GM19395 (cell line): Measurements from ENCODE around the gene SH3PXD2B.
"Not testable (repeated sequence)": the region's sequence is repeated elsewhere in the genome, so short reads cannot be mapped to it uniquely, and the experiment has no call there.

Experiments used
- ATAC-seq: cut with Tn5 transposase; IDR thresholded peaks from one replicate; pipeline ENCODE4 v1.9.1; 2021; ENCODE audit warnings: mild to moderate bottlenecking, moderate library complexity; ENCODE audit not compliant: unreplicated experiment

Gene SH3PXD2B

GRCh38 chr5:172486451-172486850 lies 32.1 kb upstream of the SH3PXD2B start:
- ATAC-seq = no peak

GRCh38 chr5:172485511-172486202 lies 31.3 kb upstream of the SH3PXD2B start:
- ATAC-seq = no peak

- no peak for ATAC-seq
Observed at GRCh38 chr5:172484664-172485063, 30.3 kb upstream of the SH3PXD2B start.

- no peak for ATAC-seq
Observed at GRCh38 chr5:172482156-172483020, 28.1 kb upstream of the SH3PXD2B start.

- no peak for ATAC-seq
Observed at GRCh38 chr5:172481011-172481800, 26.9 kb upstream of the SH3PXD2B start.

GRCh38 chr5:172479784-172480115 lies 25.4 kb upstream of the SH3PXD2B start:
- ATAC-seq = no peak

- no peak for ATAC-seq
Observed at GRCh38 chr5:172479034-172479783, 24.9 kb upstream of the SH3PXD2B start.

GRCh38 chr5:172478695-172479033 lies 24.3 kb upstream of the SH3PXD2B start:
- ATAC-seq = not testable (repeated sequence)

GRCh38 chr5:172478256-172478655 lies 23.9 kb upstream of the SH3PXD2B start:
- ATAC-seq = no peak

- no peak for ATAC-seq
Observed at GRCh38 chr5:172477466-172477865, 23.1 kb upstream of the SH3PXD2B start.

GRCh38 chr5:172474293-172474692 lies 20.0 kb upstream of the SH3PXD2B start:
- ATAC-seq = no peak

- no peak for ATAC-seq
Observed at GRCh38 chr5:172473427-172473826, 19.1 kb upstream of the SH3PXD2B start.

- ATAC-seq = no peak
Observed at GRCh38 chr5:172469697-172470096, 15.4 kb upstream of the SH3PXD2B start.

GRCh38 chr5:172466062-172466461 lies 11.7 kb upstream of the SH3PXD2B start:
- no peak for ATAC-seq

- no peak for ATAC-seq
Observed at GRCh38 chr5:172463031-172463430, 8.7 kb upstream of the SH3PXD2B start.

GRCh38 chr5:172459783-172460165 lies 5.4 kb upstream of the SH3PXD2B start:
- no peak for ATAC-seq

- ATAC-seq = no peak
Observed at GRCh38 chr5:172458976-172459782, 4.9 kb upstream of the SH3PXD2B start.

GRCh38 chr5:172456076-172456722 lies 1.9 kb upstream of the SH3PXD2B start:
- ATAC-seq = no peak

- no peak for ATAC-seq
Observed at GRCh38 chr5:172455511-172456061, 1.3 kb upstream of the SH3PXD2B start.

GRCh38 chr5:172455087-172455381 lies 709 bp upstream of the SH3PXD2B start:
- no peak for ATAC-seq
